ENCODE data around the gene FMN2. TPM values are rescaled to one million over a fixed set of nuclear protein-coding genes. Genes with fewer than 3 reads are reported as not detected.

Gene FMN2
- total RNA-seq, 1 experiment from 2014 or later: not detected

GRCh38 chr1:240237305-240237721, 145.6 kb downstream of the FMN2 start:
- ChIA-PET POLR2A (no interaction called here), CTCF (no interaction called here)
- no peaks in the 10 kb centered on the region for H3K27me3 ChIP-seq (replicated peaks; ENCODE audit: control insufficient read depth, insufficient read depth, low read length)
- H3K27me3 Mint-ChIP-seq (ENCODE audit: insufficient read depth, unreplicated experiment): peaks cover 8% of the 10 kb centered on the region
- intact Hi-C loops (cut with micrococcal nuclease; ENCODE audit: unreplicated experiment): no loop called here
- BruUV-seq (replicated peaks): no TSS peak
- no peaks in the 10 kb centered on the region for H3K4me1 Mint-ChIP-seq (ENCODE audit: low read depth, unreplicated experiment)
- H3K9me3 ChIP-seq: no peaks in the 10 kb centered on the region
- no peak overlapping the region for H3K4me3 Mint-ChIP-seq (ENCODE audit: unreplicated experiment)
- H3K36me3 Mint-ChIP-seq (ENCODE audit: insufficient read depth, unreplicated experiment): no peaks in the 10 kb centered on the region
- H3K4me3 ChIP-seq (ENCODE audit: low read depth, low read length): no peak overlapping the region
- no peak for TF ChIP-seq CTCF (IDR thresholded peaks at IDR 0.05; ENCODE audit: insufficient read depth in 1 of 2, low read depth in 1 of 2, low read length in 1 of 2, severe bottlenecking in 1 of 2, unreplicated experiment in 1 of 2)
- no peak for DNase-seq
- H3K4me1 ChIP-seq: no peaks in the 10 kb centered on the region
- H3K36me3 ChIP-seq (ENCODE audit: control insufficient read depth, insufficient read depth, low read length): no peaks in the 10 kb centered on the region
- H3K27ac Mint-ChIP-seq (ENCODE audit: unreplicated experiment): no peak overlapping the region
- no peaks in the 10 kb centered on the region for H3K9me3 Mint-ChIP-seq (ENCODE audit: unreplicated experiment)

GRCh38 chr1:240239309-240239708, 147.6 kb downstream of the FMN2 start:
- Mint-ChIP-seq H3K4me1 (ENCODE audit: low read depth, unreplicated experiment) (no peaks in the 10 kb centered on the region), H3K27ac (ENCODE audit: unreplicated experiment) (no peak overlapping the region), H3K36me3 (ENCODE audit: insufficient read depth, unreplicated experiment) (no peaks in the 10 kb centered on the region), H3K27me3 (ENCODE audit: insufficient read depth, unreplicated experiment) (peaks cover 5% of the 10 kb centered on the region), H3K9me3 (ENCODE audit: unreplicated experiment) (no peaks in the 10 kb centered on the region), H3K4me3 (ENCODE audit: unreplicated experiment) (no peak overlapping the region)
- Histone ChIP-seq H3K4me1 (no peaks in the 10 kb centered on the region), H3K4me3 (ENCODE audit: low read depth, low read length) (no peak overlapping the region), H3K36me3 (ENCODE audit: control insufficient read depth, insufficient read depth, low read length) (no peaks in the 10 kb centered on the region), H3K9me3 (no peaks in the 10 kb centered on the region), H3K27me3 (replicated peaks; ENCODE audit: control insufficient read depth, insufficient read depth, low read length) (no peaks in the 10 kb centered on the region)
- ChIA-PET CTCF (no interaction called here), POLR2A (no interaction called here)
- no peak for TF ChIP-seq CTCF (IDR thresholded peaks at IDR 0.05; ENCODE audit: insufficient read depth in 1 of 2, low read depth in 1 of 2, low read length in 1 of 2, severe bottlenecking in 1 of 2, unreplicated experiment in 1 of 2)
- no TSS peak for BruUV-seq (replicated peaks)
- DNase-seq: no peak
- intact Hi-C loops (cut with micrococcal nuclease; ENCODE audit: unreplicated experiment): no loop called here

- CTCF ChIA-PET: no interaction called here
- no peak overlapping the region for H3K4me3 ChIP-seq (ENCODE audit: low read depth, low read length)
- H3K27me3 ChIP-seq (replicated peaks; ENCODE audit: control insufficient read depth, insufficient read depth, low read length): no peaks in the 10 kb centered on the region
- no peak for TF ChIP-seq CTCF (IDR thresholded peaks at IDR 0.05; ENCODE audit: insufficient read depth in 1 of 2, low read depth in 1 of 2, low read length in 1 of 2, severe bottlenecking in 1 of 2, unreplicated experiment in 1 of 2)
- H3K9me3 ChIP-seq: no peaks in the 10 kb centered on the region
- Mint-ChIP-seq H3K36me3 (ENCODE audit: insufficient read depth, unreplicated experiment) (no peaks in the 10 kb centered on the region), H3K27ac (ENCODE audit: unreplicated experiment) (no peak overlapping the region), H3K4me3 (ENCODE audit: unreplicated experiment) (no peak overlapping the region), H3K4me1 (ENCODE audit: low read depth, unreplicated experiment) (no peaks in the 10 kb centered on the region), H3K27me3 (ENCODE audit: insufficient read depth, unreplicated experiment) (peaks cover 5% of the 10 kb centered on the region), H3K9me3 (ENCODE audit: unreplicated experiment) (no peaks in the 10 kb centered on the region)
- H3K4me1 ChIP-seq: no peaks in the 10 kb centered on the region
- H3K36me3 ChIP-seq (ENCODE audit: control insufficient read depth, insufficient read depth, low read length): no peaks in the 10 kb centered on the region
- BruUV-seq (replicated peaks): no TSS peak
- POLR2A ChIA-PET: no interaction called here
- intact Hi-C loops (cut with micrococcal nuclease; ENCODE audit: unreplicated experiment): no loop called here
- DNase-seq: no peak
Observed at GRCh38 chr1:240241278-240241677, 149.6 kb downstream of the FMN2 start.
